Gastroesophageal sphincter (tissue), 3 donors: ENCODE measurements around the gene ZC3H14.

Experiments used
- EP300 ChIP-seq: sonication (generic); formaldehyde crosslinking; IDR thresholded peaks from one replicate; pipeline ENCODE4 v1.6.1; 2017; ENCODE audit warnings: antibody characterized with exemption, mild to moderate bottlenecking
- POLR2A ChIP-seq, 2 donors: fragments of 450-650 bp; IDR thresholded peaks; one replicate each; pipeline ENCODE4 v1.6.1; 2017; ENCODE audit warnings: antibody characterized with exemption in 2 of 2, mild to moderate bottlenecking in 2 of 2, moderate library complexity in 1 of 2
- TF ChIP-seq, protein P1 (sequence below), 4 experiments: fragments of 200-600 bp in 2 of 4; fragments of 450-650 bp in 2 of 4; sonication (generic) in 1 of 4; IDR thresholded peaks; one replicate each; pipeline ENCODE4 v1.5.1; 2017 to 2019; ENCODE audit warnings: antibody characterized with exemption in 4 of 4, mild to moderate bottlenecking in 2 of 4, moderate library complexity in 2 of 4

DNA sequence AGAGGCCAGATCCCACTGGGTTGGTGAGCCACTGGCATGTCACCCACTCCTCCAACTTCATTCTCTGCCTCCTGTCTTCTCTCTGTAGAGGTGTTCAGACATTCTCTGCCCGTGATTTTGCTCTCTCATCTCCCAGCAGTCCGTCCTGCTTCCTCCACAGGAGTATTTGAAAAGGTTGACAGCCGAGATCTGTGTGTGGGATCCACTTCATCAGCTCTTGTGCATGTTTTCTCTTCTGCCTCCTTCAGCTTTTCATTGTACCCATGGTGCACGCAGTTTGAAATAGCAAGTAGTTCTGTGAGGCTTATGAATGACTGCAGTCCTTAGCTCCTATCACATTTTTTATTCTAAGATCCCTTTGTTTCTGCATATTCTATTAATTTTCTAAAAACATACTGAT lies 34.8 kb downstream of the ZC3H14 start:
- TF ChIP-seq, protein P1, sequence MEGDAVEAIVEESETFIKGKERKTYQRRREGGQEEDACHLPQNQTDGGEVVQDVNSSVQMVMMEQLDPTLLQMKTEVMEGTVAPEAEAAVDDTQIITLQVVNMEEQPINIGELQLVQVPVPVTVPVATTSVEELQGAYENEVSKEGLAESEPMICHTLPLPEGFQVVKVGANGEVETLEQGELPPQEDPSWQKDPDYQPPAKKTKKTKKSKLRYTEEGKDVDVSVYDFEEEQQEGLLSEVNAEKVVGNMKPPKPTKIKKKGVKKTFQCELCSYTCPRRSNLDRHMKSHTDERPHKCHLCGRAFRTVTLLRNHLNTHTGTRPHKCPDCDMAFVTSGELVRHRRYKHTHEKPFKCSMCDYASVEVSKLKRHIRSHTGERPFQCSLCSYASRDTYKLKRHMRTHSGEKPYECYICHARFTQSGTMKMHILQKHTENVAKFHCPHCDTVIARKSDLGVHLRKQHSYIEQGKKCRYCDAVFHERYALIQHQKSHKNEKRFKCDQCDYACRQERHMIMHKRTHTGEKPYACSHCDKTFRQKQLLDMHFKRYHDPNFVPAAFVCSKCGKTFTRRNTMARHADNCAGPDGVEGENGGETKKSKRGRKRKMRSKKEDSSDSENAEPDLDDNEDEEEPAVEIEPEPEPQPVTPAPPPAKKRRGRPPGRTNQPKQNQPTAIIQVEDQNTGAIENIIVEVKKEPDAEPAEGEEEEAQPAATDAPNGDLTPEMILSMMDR (IDR thresholded peaks at IDR 0.05) = no peak
- no peak for TF ChIP-seq POLR2A (IDR thresholded peaks at IDR 0.05)
- no peak for TF ChIP-seq EP300
